IMR-90 (cell line): ENCODE data around the gene EXOC6B. TPM values are rescaled to one million over a fixed set of nuclear protein-coding genes. Genes with fewer than 3 reads are reported as not detected.

ENCODE experiments used
- ATAC-seq: fragments of 200-7000 bp; cut with Tn5 transposase; 2 replicates; pipeline ENCODE4 v1.9.1; 2020; ENCODE audit warnings: low read depth, mild to moderate bottlenecking, moderate library complexity
- BruUV-seq: library from RNA; stranded (reverse); fragments of 400-500 nt; replicated peaks from 2 replicates; lab custom pipeline; 2021; lab: Mats Ljungman, UMichigan
- CTCF ChIA-PET: fragments of 300-600 bp; formaldehyde crosslinking; extraction: SDS; loops from one replicate; lab custom pipeline; 2021; ENCODE audit warnings: antibody characterized with exemption; lab: Yijun Ruan, JAX
- POLR2A ChIA-PET: fragments of 300-600 bp; sonication (Branson Sonifier 250); formaldehyde crosslinking; loops from one replicate; lab custom pipeline; 2022; ENCODE audit warnings: antibody characterized with exemption; ENCODE audit not compliant: unreplicated experiment; lab: Charles Lee
- DNase-seq: peaks from one replicate; pipeline ENCODE4 v3.0.0; 2013
- H2AFZ ChIP-seq: replicated peaks from 2 replicates; pipeline ENCODE3; 2013; ENCODE audit warnings: low read length, mild to moderate bottlenecking; ENCODE audit not compliant: poor library complexity
- H2AK5ac ChIP-seq: 2 replicates; pipeline ENCODE4 v1.6.1; 2013; ENCODE audit warnings: low read depth, low read length, inconsistent platforms
- H2AK9ac ChIP-seq: replicated peaks from 2 replicates; pipeline ENCODE3; 2013; ENCODE audit warnings: mild to moderate bottlenecking, low read depth, low read length, moderate library complexity; ENCODE audit not compliant: poor library complexity
- H2BK120ac ChIP-seq: 2 replicates; pipeline ENCODE4 v1.6.1; 2013; ENCODE audit warnings: low read depth, low read length, inconsistent platforms
- H2BK15ac ChIP-seq: 3 replicates; pipeline ENCODE4 v1.6.1; 2013; ENCODE audit warnings: low read depth, low read length, inconsistent platforms
- H2BK20ac ChIP-seq: 2 replicates; pipeline ENCODE4 v1.6.1; 2013; ENCODE audit warnings: low read depth, mild to moderate bottlenecking, inconsistent platforms, low read length, moderate library complexity
- H2BK5ac ChIP-seq: 2 replicates; pipeline ENCODE4 v1.6.1; 2013; ENCODE audit warnings: mild to moderate bottlenecking, low read depth, low read length, inconsistent platforms; ENCODE audit not compliant: poor library complexity, severe bottlenecking
- H3K14ac ChIP-seq: replicated peaks from 2 replicates; pipeline ENCODE4 v1.6.1; 2013; ENCODE audit warnings: low read depth, low read length, inconsistent platforms
- H3K18ac ChIP-seq: 2 replicates; pipeline ENCODE4 v1.6.1; 2013; ENCODE audit warnings: low read depth, low read length, control low read depth
- H3K23ac ChIP-seq: 2 replicates; pipeline ENCODE4 v1.6.1; 2013; ENCODE audit warnings: low read depth, low read length, inconsistent platforms
- H3K27ac ChIP-seq: 2 replicates; pipeline ENCODE4 v1.5.1; 2013; ENCODE audit warnings: mild to moderate bottlenecking, control low read depth, low read length; ENCODE audit not compliant: insufficient read depth
- H3K27me3 ChIP-seq: 2 replicates; pipeline ENCODE4 v1.6.1; 2013; ENCODE audit warnings: low read length; ENCODE audit not compliant: control insufficient read depth, insufficient read depth
- H3K36me3 ChIP-seq: 2 replicates; pipeline ENCODE4 v1.6.1; 2013; ENCODE audit warnings: low read length, mixed read lengths; ENCODE audit not compliant: control insufficient read depth, insufficient read depth
- H3K4ac ChIP-seq: 2 replicates; pipeline ENCODE4 v1.6.1; 2013; ENCODE audit warnings: low read depth, low read length, inconsistent platforms
- H3K4me1 ChIP-seq: 2 replicates; pipeline ENCODE4 v1.6.1; 2013; ENCODE audit warnings: low read length, mixed read lengths; ENCODE audit not compliant: control insufficient read depth, insufficient read depth
- H3K4me2 ChIP-seq: 2 replicates; pipeline ENCODE4 v1.6.1; 2013; ENCODE audit warnings: low read depth, mild to moderate bottlenecking, control low read depth, low read length, moderate library complexity
- H3K4me3 ChIP-seq: 2 replicates; pipeline ENCODE4 v1.5.1; 2013; ENCODE audit warnings: low read depth, mild to moderate bottlenecking, control low read depth, low read length, moderate library complexity; ENCODE audit not compliant: insufficient read depth
- H3K56ac ChIP-seq: 2 replicates; pipeline ENCODE4 v1.6.1; 2013; ENCODE audit warnings: low read length, inconsistent platforms; ENCODE audit not compliant: insufficient read depth; ENCODE audit errors: extremely low read depth
- H3K79me1 ChIP-seq, 2 experiments: 2 replicates each; pipeline ENCODE4 v1.6.1; 2013; ENCODE audit warnings: low read length in 2 of 2, inconsistent platforms in 1 of 2, low read depth in 1 of 2
- H3K9ac ChIP-seq: 2 replicates; pipeline ENCODE4 v1.6.1; 2013; ENCODE audit warnings: low read depth, low read length, control low read depth
- H3K9me1 ChIP-seq: 2 replicates; pipeline ENCODE4 v1.6.1; 2013; ENCODE audit warnings: low read length, inconsistent platforms; ENCODE audit not compliant: insufficient read depth
- H3K9me3 ChIP-seq: 2 replicates; pipeline ENCODE4 v1.6.1; 2013; ENCODE audit warnings: low read length; ENCODE audit not compliant: control insufficient read depth, insufficient read depth
- H4K20me1 ChIP-seq: 2 replicates; pipeline ENCODE4 v1.6.1; 2013; ENCODE audit warnings: low read length, inconsistent platforms; ENCODE audit not compliant: insufficient read depth
- H4K5ac ChIP-seq: 2 replicates; pipeline ENCODE4 v1.6.1; 2013; ENCODE audit warnings: mild to moderate bottlenecking, low read depth, low read length, control low read depth
- H4K8ac ChIP-seq, 2 experiments: 2 replicates each; pipeline ENCODE4 v1.6.1; 2013; ENCODE audit warnings: low read depth in 2 of 2, low read length in 2 of 2, control low read depth in 1 of 2, inconsistent platforms in 1 of 2
- H4K91ac ChIP-seq: 2 replicates; pipeline ENCODE4 v1.6.1; 2013; ENCODE audit warnings: low read depth, low read length, inconsistent platforms; ENCODE audit not compliant: insufficient read depth
- CEBPB ChIP-seq: IDR thresholded peaks from 2 replicates; pipeline ENCODE4 v1.6.1; 2012; ENCODE audit warnings: low read depth, low read length, improper control_type of control experiment
- CHD1 ChIP-seq: IDR thresholded peaks from 2 replicates; pipeline ENCODE4 v1.6.1; 2012; ENCODE audit warnings: low read depth, low read length, improper control_type of control experiment
- FOS ChIP-seq: fragments of 150-350 bp; IDR thresholded peaks from 2 replicates; pipeline ENCODE4 v1.6.1; 2016; ENCODE audit warnings: low read depth, low read length
- MAFK ChIP-seq: IDR thresholded peaks from 2 replicates; pipeline ENCODE4 v1.6.1; 2012; ENCODE audit warnings: low read depth, low read length, improper control_type of control experiment
- MXI1 ChIP-seq: IDR thresholded peaks from 2 replicates; pipeline ENCODE4 v1.6.1; 2012; ENCODE audit warnings: low read depth, mild to moderate bottlenecking, low read length, moderate library complexity, borderline replicate concordance
- NFE2L2 ChIP-seq: fragments of 150-350 bp; IDR thresholded peaks from 2 replicates; pipeline ENCODE4 v1.6.1; 2016; ENCODE audit warnings: low read depth, mild to moderate bottlenecking, low read length
- POLR2A ChIP-seq: IDR thresholded peaks from 2 replicates; pipeline ENCODE4 v1.6.1; 2012; ENCODE audit warnings: mild to moderate bottlenecking, low read depth, low read length
- RCOR1 ChIP-seq: IDR thresholded peaks from 2 replicates; pipeline ENCODE4 v1.6.1; 2012; ENCODE audit warnings: mild to moderate bottlenecking, low read length, improper control_type of control experiment; ENCODE audit not compliant: insufficient replicate concordance
- SMC3 ChIP-seq: fragments of 150-350 bp; IDR thresholded peaks from 2 replicates; pipeline ENCODE4 v1.6.1; 2016; ENCODE audit warnings: low read depth, mild to moderate bottlenecking, antibody characterized with exemption, low read length, moderate library complexity
- WGBS, 2 experiments: methylation state at CpG; one replicate each; pipeline versions ENCODE4 v1.1.5 to v1.1.7; 2013; ENCODE audit warnings: missing lambda C conversion rate in 2 of 2; ENCODE audit not compliant: insufficient read length in 1 of 2; ENCODE audit errors: extremely low coverage in 2 of 2; 5-methylcytosine and 5-hydroxymethylcytosine counted together
- dilution Hi-C: fragments of 300-500 bp; cut with HindIII; formaldehyde crosslinking; loops from one replicate; pipeline ENCODE4 v1.14.3; 2018; ENCODE audit warnings: low sequenced_read_pairs; ENCODE audit not compliant: unreplicated experiment
- in situ Hi-C: fragments of 300-500 bp; cut with MboI; formaldehyde crosslinking; loops from 3 replicates; pipeline ENCODE4 v1.14.3; 2019; ENCODE audit warnings: low sequenced_read_pairs, inconsistent platforms, mixed read lengths
- intact Hi-C: fragments of 100-400 bp; cut with micrococcal nuclease; formaldehyde crosslinking; loops from 2 replicates; pipeline ENCODE4 v1.10.0; 2022
- polyA plus RNA-seq, 3 experiments: library from polyadenylated mRNA; depleted of rRNA; stranded (reverse); fragments of >200 nt; gene quantifications; 2 replicates each; pipeline ENCODE4 v1.2.3, GENCODE V29; 2012; ENCODE audit warnings: low replicate concordance in 1 of 3
- total RNA-seq: library from RNA; depleted of rRNA; stranded (reverse); fragments of >200 nt; gene quantifications from 2 replicates; pipeline ENCODE4 v1.2.3, GENCODE V29; 2012
- TF ChIP-seq, protein P1 (sequence below): conservative IDR thresholded peaks from 2 replicates; pipeline ENCODE4 v1.5.1; 2012; ENCODE audit warnings: mild to moderate bottlenecking, low read depth, low read length, improper control_type of control experiment
- TF ChIP-seq, protein P2 (sequence below): fragments of 150-350 bp; IDR thresholded peaks from 2 replicates; pipeline ENCODE4 v1.6.1; 2017; ENCODE audit warnings: mild to moderate bottlenecking, antibody characterized with exemption, low read length, low read depth

The EXOC6B gene
- total and polyA plus RNA-seq, 2 of the 4 experiments (the other 2 are of a cell fraction) = 10.2 to 29.4 TPM

DNA sequence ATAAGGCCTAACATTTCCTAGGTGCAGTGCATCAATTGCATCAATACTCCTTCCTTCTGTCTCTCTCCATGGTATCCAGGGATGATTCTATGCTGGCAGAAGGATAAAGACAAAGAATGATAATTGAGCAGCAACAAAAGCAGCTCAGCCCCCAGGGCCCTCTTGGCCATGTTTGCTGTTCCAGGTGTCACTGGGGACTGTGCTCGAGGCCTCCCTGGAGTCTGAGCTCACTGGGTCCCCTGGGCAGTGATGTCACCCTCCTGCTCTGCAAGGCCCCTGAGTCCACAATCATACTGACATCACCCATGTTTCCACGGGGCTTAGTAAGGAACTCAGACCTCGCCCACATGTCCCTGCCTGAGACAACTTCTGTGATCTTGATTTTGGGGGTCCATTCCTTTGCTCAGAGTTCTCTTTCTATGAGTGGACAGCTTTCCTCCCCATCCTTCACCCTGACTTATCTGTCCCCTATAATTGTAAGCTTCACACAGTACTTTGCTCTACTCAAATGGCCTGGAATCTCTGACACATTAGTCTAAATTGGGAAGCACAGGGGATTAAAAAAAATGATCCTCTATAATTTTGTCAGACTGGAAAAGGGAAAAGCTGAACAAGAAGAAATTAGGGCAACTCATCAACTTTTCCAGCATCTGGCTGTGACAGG lies 15.8 kb upstream of the EXOC6B start:
- Histone ChIP-seq H3K14ac (no peak overlapping the region), H2BK15ac (no peak overlapping the region), H2AK9ac (no peak overlapping the region), H4K8ac (no peak overlapping the region), H3K4me2 (no peak overlapping the region), H3K4ac (no peak overlapping the region), H4K91ac (no peak overlapping the region), H3K18ac (no peak overlapping the region), H3K36me3 (no peaks in the 10 kb centered on the region), H3K9ac (no peak overlapping the region), H2BK5ac (no peak overlapping the region), H3K9me3 (no peaks in the 10 kb centered on the region), H4K5ac (no peak overlapping the region), H3K4me1 (no peaks in the 10 kb centered on the region), H3K23ac (no peak overlapping the region), H3K56ac (no peak overlapping the region), H3K79me1 (no peaks in the 10 kb centered on the region), H4K20me1 (no peaks in the 10 kb centered on the region), H2AFZ (no peak overlapping the region), H2BK120ac (no peak overlapping the region), H3K27ac (no peak overlapping the region), H2BK20ac (no peak overlapping the region), H2AK5ac (no peak overlapping the region), H3K27me3 (peaks cover 12% of the 10 kb centered on the region), H3K9me1 (no peaks in the 10 kb centered on the region), H3K4me3 (no peak overlapping the region)
- ATAC-seq (no peak), DNase-seq (no peak)
- BruUV-seq = no TSS peak
- in situ Hi-C loops = no loop called here
- no peak for TF ChIP-seq MXI1
- no peak for TF ChIP-seq CHD1
- no peak for TF ChIP-seq FOS
- TF ChIP-seq RCOR1 = no peak
- TF ChIP-seq, protein P1, sequence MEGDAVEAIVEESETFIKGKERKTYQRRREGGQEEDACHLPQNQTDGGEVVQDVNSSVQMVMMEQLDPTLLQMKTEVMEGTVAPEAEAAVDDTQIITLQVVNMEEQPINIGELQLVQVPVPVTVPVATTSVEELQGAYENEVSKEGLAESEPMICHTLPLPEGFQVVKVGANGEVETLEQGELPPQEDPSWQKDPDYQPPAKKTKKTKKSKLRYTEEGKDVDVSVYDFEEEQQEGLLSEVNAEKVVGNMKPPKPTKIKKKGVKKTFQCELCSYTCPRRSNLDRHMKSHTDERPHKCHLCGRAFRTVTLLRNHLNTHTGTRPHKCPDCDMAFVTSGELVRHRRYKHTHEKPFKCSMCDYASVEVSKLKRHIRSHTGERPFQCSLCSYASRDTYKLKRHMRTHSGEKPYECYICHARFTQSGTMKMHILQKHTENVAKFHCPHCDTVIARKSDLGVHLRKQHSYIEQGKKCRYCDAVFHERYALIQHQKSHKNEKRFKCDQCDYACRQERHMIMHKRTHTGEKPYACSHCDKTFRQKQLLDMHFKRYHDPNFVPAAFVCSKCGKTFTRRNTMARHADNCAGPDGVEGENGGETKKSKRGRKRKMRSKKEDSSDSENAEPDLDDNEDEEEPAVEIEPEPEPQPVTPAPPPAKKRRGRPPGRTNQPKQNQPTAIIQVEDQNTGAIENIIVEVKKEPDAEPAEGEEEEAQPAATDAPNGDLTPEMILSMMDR = no peak
- no peak for TF ChIP-seq CEBPB
- TF ChIP-seq NFE2L2 = no peak
- TF ChIP-seq, protein P2, sequence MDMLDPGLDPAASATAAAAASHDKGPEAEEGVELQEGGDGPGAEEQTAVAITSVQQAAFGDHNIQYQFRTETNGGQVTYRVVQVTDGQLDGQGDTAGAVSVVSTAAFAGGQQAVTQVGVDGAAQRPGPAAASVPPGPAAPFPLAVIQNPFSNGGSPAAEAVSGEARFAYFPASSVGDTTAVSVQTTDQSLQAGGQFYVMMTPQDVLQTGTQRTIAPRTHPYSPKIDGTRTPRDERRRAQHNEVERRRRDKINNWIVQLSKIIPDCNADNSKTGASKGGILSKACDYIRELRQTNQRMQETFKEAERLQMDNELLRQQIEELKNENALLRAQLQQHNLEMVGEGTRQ = no peak
- TF ChIP-seq POLR2A = no peak
- TF ChIP-seq MAFK = no peak
- no peak for TF ChIP-seq SMC3
- ChIA-PET CTCF (interaction anchor here (0.6 kb wide), 1 partner anchor 12 kb away, joined by 4 read pairs; no protein-coding TSS in a partner anchor), POLR2A (no interaction called here)
- dilution Hi-C loops = no loop called here
- intact Hi-C loops = no loop called here
- WGBS, 2 experiments = 25% methylated on average over 1 of the region's 3 CpGs; no CpG with 5 or more reads in 1 of the 2 experiments
